Nephron progenitor cell (in vitro differentiated cells): Measurements from ENCODE around the gene RNGTT.

Experiments used
- DNase-seq: peaks from one replicate; pipeline ENCODE4 v3.0.0; 2021
- H3K27ac Mint-ChIP-seq: 2 replicates; pipeline ENCODE4 v1.8.0; 2021; ENCODE audit warnings: mild to moderate bottlenecking, moderate library complexity, mixed read lengths
- H3K27me3 Mint-ChIP-seq: 2 replicates; pipeline ENCODE4 v1.8.0; 2021; ENCODE audit warnings: mild to moderate bottlenecking, low read depth, mixed read lengths; ENCODE audit not compliant: poor library complexity
- H3K36me3 Mint-ChIP-seq: 2 replicates; pipeline ENCODE4 v1.8.0; 2021; ENCODE audit warnings: low read depth, mixed read lengths
- H3K4me1 Mint-ChIP-seq: 2 replicates; pipeline ENCODE4 v1.8.0; 2021; ENCODE audit warnings: mixed read lengths
- H3K4me3 Mint-ChIP-seq: 2 replicates; pipeline ENCODE4 v1.8.0; 2021; ENCODE audit warnings: mild to moderate bottlenecking, moderate library complexity, mixed read lengths
- H3K9me3 Mint-ChIP-seq: 2 replicates; pipeline ENCODE4 v1.8.0; 2021; ENCODE audit warnings: mild to moderate bottlenecking, moderate library complexity, mixed read lengths
- TF ChIP-seq, protein P1 (sequence below): fragments of 200-600 bp; sonication (generic); IDR thresholded peaks from 2 replicates; pipeline ENCODE4 v1.5.0; 2021; ENCODE audit warnings: antibody characterized with exemption

RNGTT gene

DNA sequence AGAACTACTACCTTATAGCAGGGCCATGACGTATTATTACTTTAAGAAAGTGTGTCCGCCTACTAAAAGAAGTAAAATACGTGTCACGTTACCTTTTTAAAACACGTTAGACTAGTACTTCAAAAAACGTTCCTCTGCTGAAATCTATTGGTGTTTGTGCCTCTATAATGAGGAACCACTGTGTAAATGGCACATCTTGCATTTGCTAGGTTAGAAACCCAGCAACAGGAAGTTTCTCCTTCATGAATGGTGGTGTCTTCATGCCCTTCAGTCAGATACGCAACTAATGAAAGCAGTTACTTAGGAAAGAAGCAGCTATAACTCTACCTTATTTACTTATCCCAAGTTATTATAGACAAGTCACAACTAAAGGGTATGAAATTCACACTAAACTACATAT is 343.5 kb downstream of the RNGTT start:
- Mint-ChIP-seq H3K27ac (no peak overlapping the region), H3K27me3 (peaks cover 3% of the 10 kb centered on the region), H3K4me1 (peaks cover 14% of the 10 kb centered on the region), H3K9me3 (no peaks in the 10 kb centered on the region), H3K36me3 (peaks cover 5% of the 10 kb centered on the region), H3K4me3 (no peak overlapping the region)
- TF ChIP-seq, protein P1, sequence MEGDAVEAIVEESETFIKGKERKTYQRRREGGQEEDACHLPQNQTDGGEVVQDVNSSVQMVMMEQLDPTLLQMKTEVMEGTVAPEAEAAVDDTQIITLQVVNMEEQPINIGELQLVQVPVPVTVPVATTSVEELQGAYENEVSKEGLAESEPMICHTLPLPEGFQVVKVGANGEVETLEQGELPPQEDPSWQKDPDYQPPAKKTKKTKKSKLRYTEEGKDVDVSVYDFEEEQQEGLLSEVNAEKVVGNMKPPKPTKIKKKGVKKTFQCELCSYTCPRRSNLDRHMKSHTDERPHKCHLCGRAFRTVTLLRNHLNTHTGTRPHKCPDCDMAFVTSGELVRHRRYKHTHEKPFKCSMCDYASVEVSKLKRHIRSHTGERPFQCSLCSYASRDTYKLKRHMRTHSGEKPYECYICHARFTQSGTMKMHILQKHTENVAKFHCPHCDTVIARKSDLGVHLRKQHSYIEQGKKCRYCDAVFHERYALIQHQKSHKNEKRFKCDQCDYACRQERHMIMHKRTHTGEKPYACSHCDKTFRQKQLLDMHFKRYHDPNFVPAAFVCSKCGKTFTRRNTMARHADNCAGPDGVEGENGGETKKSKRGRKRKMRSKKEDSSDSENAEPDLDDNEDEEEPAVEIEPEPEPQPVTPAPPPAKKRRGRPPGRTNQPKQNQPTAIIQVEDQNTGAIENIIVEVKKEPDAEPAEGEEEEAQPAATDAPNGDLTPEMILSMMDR, result no peak
- DNase-seq, result no peak

DNA sequence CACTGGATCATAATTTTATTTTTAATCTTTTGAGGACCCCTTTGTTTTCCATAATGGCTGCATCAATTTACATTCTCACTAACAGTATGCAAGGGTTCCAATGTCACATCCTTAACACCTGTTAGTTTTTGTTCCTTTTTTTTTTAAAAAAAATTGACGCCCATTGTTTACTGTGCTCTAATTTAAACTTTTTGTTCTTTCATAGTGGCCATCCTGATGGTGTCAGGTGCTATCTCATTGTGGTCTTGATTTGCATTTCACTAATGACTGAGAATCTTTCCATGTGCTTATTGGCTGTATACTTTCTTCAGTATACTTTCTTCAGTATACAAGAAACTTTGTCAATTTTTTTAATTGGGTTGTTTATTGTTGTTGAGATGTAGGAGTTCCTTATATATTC is 347.0 kb downstream of the RNGTT start:
- Mint-ChIP-seq H3K9me3 (no peaks in the 10 kb centered on the region), H3K4me1 (no peaks in the 10 kb centered on the region), H3K27me3 (no peaks in the 10 kb centered on the region), H3K36me3 (peaks cover 27% of the 10 kb centered on the region), H3K27ac (no peak overlapping the region), H3K4me3 (no peak overlapping the region)
- TF ChIP-seq, protein P1, result no peak
- no peak for DNase-seq

DNA sequence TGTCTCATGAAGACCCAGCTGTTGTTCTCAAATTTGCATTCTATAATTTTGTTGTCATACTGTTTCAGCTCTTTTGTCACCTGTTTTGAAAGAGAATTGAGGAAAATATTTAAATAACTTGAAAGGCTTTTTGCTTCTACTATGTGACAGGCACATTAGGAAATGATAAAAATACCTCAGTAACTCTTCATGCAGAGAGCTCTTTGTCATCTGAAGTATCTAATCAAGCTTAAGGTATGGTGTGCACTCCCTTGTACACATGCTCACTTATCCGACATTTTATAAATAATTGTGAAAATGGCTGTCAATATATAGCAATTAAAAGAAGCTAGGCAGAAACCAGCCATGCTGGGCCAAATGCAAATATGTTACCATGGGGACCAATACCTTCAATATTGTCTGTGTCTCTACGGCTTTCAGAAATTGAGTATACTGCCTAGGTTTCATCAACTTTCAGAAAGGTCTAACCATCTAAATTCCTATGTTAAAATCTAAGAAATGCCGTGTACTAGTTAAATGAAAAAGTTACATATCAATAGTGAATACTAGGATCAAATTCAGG is 349.0 kb downstream of the RNGTT start:
- Mint-ChIP-seq H3K4me3 (no peak overlapping the region), H3K27me3 (no peaks in the 10 kb centered on the region), H3K27ac (no peak overlapping the region), H3K9me3 (no peaks in the 10 kb centered on the region), H3K4me1 (no peaks in the 10 kb centered on the region), H3K36me3 (peaks cover 36% of the 10 kb centered on the region)
- DNase-seq, result no peak
- TF ChIP-seq, protein P1, result no peak

DNA sequence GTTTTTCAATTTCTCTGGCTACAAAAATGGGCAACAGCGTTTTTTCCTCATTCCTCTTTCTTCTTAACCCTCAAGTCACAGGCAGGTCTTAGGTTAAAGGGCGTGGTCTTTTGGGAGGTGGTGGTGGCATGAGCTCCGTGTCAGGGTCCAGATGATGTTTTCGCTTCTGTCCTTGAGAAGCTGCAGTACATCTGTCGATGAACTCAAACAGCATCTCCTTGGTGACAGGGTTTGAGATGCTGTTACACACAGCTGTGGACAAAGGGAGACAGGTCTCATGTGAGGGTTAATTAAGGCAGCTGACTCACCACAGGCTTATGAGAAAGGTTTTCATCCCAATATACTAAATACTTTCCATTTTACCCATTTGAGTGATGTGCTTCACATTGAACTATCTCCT is 350.8 kb downstream of the RNGTT start:
- Mint-ChIP-seq H3K4me3 (no peak overlapping the region), H3K27ac (no peak overlapping the region), H3K36me3 (peaks cover 40% of the 10 kb centered on the region), H3K9me3 (no peaks in the 10 kb centered on the region), H3K27me3 (no peaks in the 10 kb centered on the region), H3K4me1 (no peaks in the 10 kb centered on the region)
- DNase-seq, result no peak
- TF ChIP-seq, protein P1, result no peak

DNA sequence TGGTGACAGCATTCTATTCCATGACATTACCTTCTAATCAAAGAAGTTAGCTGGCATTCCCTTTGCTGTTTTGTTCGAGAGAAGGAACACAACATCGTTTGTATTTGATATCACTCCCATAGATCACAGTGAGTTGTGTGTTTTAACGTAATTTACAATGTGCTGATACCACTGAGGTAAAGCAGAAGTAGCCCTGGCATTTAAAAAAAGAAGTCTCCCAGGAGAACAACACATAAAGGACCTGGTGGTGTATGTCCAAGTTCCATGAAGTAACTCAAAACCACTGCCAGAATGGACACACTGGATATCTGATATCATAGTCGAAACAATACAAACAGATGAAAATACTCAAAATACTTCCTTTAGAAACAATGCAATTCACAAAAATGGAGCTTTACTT is 351.7 kb downstream of the RNGTT start:
- Mint-ChIP-seq H3K27me3 (no peaks in the 10 kb centered on the region), H3K27ac (no peak overlapping the region), H3K36me3 (peaks cover 36% of the 10 kb centered on the region), H3K9me3 (no peaks in the 10 kb centered on the region), H3K4me1 (no peaks in the 10 kb centered on the region), H3K4me3 (no peak overlapping the region)
- no peak for DNase-seq
- TF ChIP-seq, protein P1, result no peak

DNA sequence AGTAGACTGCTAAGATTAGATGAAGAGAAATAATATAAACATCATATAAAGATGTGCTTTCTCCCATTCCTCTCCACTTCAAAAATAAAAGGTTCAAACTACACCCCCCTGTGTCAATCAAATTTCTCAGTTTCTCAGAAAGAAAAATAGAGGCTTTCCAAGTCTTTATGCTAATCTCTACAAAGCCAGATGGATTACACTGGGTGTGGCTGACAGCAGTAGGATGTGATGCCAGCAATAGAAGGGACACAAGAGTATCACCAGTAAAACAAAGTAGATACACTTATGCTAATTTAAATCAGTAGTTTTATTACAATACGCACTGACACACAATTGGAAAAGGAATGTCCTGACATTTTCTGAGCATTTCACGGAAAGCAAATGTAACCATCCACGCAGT is 353.4 kb downstream of the RNGTT start:
- no peak overlapping the region for H3K27ac Mint-ChIP-seq
- no peak overlapping the region for H3K4me3 Mint-ChIP-seq
- H3K9me3 Mint-ChIP-seq, result no peaks in the 10 kb centered on the region
- DNase-seq, result no peak
- H3K27me3 Mint-ChIP-seq, result no peaks in the 10 kb centered on the region
- TF ChIP-seq, protein P1, result no peak
- H3K4me1 Mint-ChIP-seq, result no peaks in the 10 kb centered on the region
- H3K36me3 Mint-ChIP-seq, result peaks cover 36% of the 10 kb centered on the region
